Lung (tissue), 12 donors: Measurements from ENCODE around the gene RSRC1. TPM values are rescaled to one million over a fixed set of nuclear protein-coding genes. Genes with fewer than 3 reads are reported as not detected.
"Not testable (repeated sequence)": the region's sequence is repeated elsewhere in the genome, so short reads cannot be mapped to it uniquely, and the experiment has no call there.

Experiments used
- ATAC-seq: fragments of 200-7000 bp; cut with Tn5 transposase; one replicate; pipeline ENCODE4 v1.9.1; 2020; ENCODE audit warnings: moderate number of reproducible peaks; ENCODE audit not compliant: insufficient read depth, low FRiP score
- DNase-seq, 3 donors: peaks; one replicate each; pipeline ENCODE4 v3.0.0-alpha.2; 2013 to 2017
- H3K27ac ChIP-seq, 2 donors: one replicate each; pipeline ENCODE4 v1.5.1; 2013; ENCODE audit warnings: mild to moderate bottlenecking in 2 of 2, moderate library complexity in 2 of 2, control low read depth in 1 of 2, inconsistent platforms in 1 of 2, low read depth in 1 of 2, low read length in 1 of 2
- H3K27me3 ChIP-seq, 3 donors: one replicate each; pipeline ENCODE4 v1.5.1; 2013; ENCODE audit warnings: low read length in 2 of 3; ENCODE audit not compliant: control insufficient read depth in 3 of 3, insufficient read depth in 3 of 3
- H3K36me3 ChIP-seq, 4 donors: one replicate each; pipeline ENCODE4 v1.5.1; 2013; ENCODE audit warnings: low read length in 4 of 4, mild to moderate bottlenecking in 1 of 4, moderate library complexity in 1 of 4; ENCODE audit not compliant: control insufficient read depth in 4 of 4, insufficient read depth in 4 of 4
- H3K4me1 ChIP-seq, 5 donors: one replicate each; pipeline ENCODE4 v1.5.1; 2013; ENCODE audit warnings: low read length in 5 of 5, mild to moderate bottlenecking in 2 of 5, moderate library complexity in 1 of 5; ENCODE audit not compliant: control insufficient read depth in 5 of 5, insufficient read depth in 5 of 5
- H3K4me3 ChIP-seq: one replicate; pipeline ENCODE4 v1.5.1; 2013; ENCODE audit warnings: mild to moderate bottlenecking, control low read depth, moderate library complexity
- H3K9ac ChIP-seq, 2 donors: one replicate each; pipeline ENCODE4 v1.5.1; 2013; ENCODE audit warnings: low read length in 2 of 2, control low read depth in 1 of 2; ENCODE audit not compliant: insufficient read depth in 1 of 2
- H3K9me3 ChIP-seq, 4 donors: one replicate each; pipeline ENCODE4 v1.5.1; 2013; ENCODE audit warnings: low read length in 3 of 4, mild to moderate bottlenecking in 1 of 4, moderate library complexity in 1 of 4; ENCODE audit not compliant: control insufficient read depth in 4 of 4, insufficient read depth in 3 of 4
- WGBS, 2 donors: extraction: QIAGEN DNeasy Blood & Tissue Kit; methylation state at CpG; one replicate each; pipeline ENCODE4 v1.1.7; 2013; 5-methylcytosine and 5-hydroxymethylcytosine counted together
- polyA plus RNA-seq, 2 donors: library from polyadenylated mRNA; stranded (reverse); fragments of 200-250 nt; gene quantifications; one replicate each; pipeline ENCODE4 v1.2.1, GENCODE V29; 2013
- total RNA-seq, 2 donors: library from RNA; depleted of rRNA in 1 of 2; stranded (reverse); fragments of >200 nt in 1 of 2; gene quantifications; one replicate each; pipeline ENCODE4 v1.2.1, GENCODE V29; 2014 to 2021
- TF ChIP-seq, protein P1 (sequence below): IDR thresholded peaks from 2 replicates; pipeline ENCODE4 v1.5.1; 2012; ENCODE audit warnings: mild to moderate bottlenecking; ENCODE audit errors: control extremely low read depth, extremely low read depth
- donor health status: control.
- donor health status: control.
- donor health status: Bipolar disorder and iron deficiency.
- donor health status: healthy.
- donor health status: DM: yes; HTN: yes; CAD: no.

The RSRC1 gene
- total and polyA plus RNA-seq, 4 donors: 9.1 to 53.5 (median 17.0) TPM

DNA sequence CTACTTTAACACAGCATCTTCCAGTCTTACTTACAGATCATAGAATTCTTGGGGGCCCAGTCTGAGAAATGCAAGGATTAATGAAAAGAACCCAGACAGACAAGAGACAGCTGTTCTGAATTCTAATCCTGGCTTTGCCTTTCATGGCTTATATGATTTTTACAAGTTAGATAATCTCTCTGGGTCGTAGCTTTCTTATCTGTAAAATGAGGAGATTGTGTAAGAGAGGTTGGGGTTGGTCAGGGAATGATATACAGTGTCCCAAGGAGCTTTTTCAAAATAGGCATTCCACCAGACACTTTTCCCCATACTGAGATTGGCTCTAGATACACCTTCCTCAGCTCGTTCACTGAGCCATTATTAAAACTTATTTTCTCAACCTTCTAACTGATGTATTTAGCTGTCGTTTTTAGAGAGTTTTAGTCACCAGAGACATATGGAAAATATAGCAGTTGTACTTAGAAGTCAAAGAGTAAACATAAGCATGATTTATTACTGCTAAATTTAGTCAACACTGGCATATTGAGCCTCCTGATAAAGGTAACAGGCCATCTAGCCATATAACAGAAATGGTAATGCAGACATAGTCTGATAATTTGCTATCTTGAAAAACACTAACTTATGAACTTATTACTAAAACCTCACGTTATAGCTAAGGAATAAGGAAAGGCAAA lies 298.1 kb downstream of the RSRC1 start:
- Histone ChIP-seq H3K4me3 (no peak overlapping the region), H3K36me3 (no peaks in the 10 kb centered on the region), H3K9ac (no peak overlapping the region), H3K27me3 (no peaks in the 10 kb centered on the region), H3K9me3 (peaks cover 0 to 4% (median 0%) of the 10 kb centered on the region in 4 donors), H3K4me1 (no peaks in the 10 kb centered on the region), H3K27ac (no peak overlapping the region)
- no peak for ATAC-seq
- no peak for DNase-seq
- 70 to 74% methylated on average over 4 of the region's 4 CpGs for WGBS, 2 donors
- TF ChIP-seq, protein P1, sequence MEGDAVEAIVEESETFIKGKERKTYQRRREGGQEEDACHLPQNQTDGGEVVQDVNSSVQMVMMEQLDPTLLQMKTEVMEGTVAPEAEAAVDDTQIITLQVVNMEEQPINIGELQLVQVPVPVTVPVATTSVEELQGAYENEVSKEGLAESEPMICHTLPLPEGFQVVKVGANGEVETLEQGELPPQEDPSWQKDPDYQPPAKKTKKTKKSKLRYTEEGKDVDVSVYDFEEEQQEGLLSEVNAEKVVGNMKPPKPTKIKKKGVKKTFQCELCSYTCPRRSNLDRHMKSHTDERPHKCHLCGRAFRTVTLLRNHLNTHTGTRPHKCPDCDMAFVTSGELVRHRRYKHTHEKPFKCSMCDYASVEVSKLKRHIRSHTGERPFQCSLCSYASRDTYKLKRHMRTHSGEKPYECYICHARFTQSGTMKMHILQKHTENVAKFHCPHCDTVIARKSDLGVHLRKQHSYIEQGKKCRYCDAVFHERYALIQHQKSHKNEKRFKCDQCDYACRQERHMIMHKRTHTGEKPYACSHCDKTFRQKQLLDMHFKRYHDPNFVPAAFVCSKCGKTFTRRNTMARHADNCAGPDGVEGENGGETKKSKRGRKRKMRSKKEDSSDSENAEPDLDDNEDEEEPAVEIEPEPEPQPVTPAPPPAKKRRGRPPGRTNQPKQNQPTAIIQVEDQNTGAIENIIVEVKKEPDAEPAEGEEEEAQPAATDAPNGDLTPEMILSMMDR: no peak

DNA sequence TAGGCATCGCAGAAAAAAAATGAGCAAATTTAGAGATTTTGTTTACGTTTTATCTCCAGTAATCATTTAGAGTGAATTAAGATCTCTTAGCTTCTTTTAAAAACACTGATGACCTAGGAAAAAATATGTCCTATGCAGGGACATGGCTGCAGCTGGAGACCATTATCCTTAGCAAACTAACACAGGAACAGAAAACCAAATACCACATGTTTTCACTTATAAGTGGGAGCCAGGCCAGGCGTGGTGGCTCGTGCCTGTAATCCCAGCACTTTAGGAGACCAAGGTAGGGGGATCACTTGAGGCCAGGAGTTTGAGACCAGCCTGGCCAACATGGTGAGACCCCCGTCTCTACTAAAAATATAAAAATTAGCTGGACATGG lies 298.6 kb downstream of the RSRC1 start:
- not testable (repeated sequence) for H3K27ac ChIP-seq, H3K36me3 ChIP-seq, H3K9ac ChIP-seq, DNase-seq, H3K9me3 ChIP-seq, H3K4me1 ChIP-seq, H3K27me3 ChIP-seq, ATAC-seq, H3K4me3 ChIP-seq
- WGBS, 2 donors: 86 to 89% methylated on average over 5 of the region's 5 CpGs

DNA sequence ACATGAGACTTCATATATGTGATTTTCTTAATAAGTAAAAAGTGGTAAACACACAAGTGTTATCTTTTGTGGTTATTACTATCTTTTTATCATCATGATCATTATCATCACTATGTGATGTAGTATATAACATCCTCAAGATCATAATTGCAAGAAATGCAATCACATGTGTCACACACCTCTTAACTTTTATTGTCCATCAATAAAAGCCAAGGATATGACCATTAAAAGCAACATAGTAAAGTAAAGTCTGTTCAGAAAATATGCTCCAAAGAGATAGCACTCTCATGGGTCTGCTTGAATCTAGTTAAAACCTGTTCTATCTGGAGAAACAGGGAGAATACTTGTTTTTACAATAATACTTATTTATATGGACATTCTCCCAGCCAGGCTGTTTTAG lies 308.1 kb downstream of the RSRC1 start:
- Histone ChIP-seq H3K27me3 (no peaks in the 10 kb centered on the region), H3K9ac (no peak overlapping the region), H3K27ac (no peak overlapping the region), H3K9me3 (no peaks in the 10 kb centered on the region), H3K4me3 (no peak overlapping the region), H3K36me3 (no peaks in the 10 kb centered on the region), H3K4me1 (no peaks in the 10 kb centered on the region)
- ATAC-seq (no peak), DNase-seq (no peak)
- TF ChIP-seq, protein P1: no peak

DNA sequence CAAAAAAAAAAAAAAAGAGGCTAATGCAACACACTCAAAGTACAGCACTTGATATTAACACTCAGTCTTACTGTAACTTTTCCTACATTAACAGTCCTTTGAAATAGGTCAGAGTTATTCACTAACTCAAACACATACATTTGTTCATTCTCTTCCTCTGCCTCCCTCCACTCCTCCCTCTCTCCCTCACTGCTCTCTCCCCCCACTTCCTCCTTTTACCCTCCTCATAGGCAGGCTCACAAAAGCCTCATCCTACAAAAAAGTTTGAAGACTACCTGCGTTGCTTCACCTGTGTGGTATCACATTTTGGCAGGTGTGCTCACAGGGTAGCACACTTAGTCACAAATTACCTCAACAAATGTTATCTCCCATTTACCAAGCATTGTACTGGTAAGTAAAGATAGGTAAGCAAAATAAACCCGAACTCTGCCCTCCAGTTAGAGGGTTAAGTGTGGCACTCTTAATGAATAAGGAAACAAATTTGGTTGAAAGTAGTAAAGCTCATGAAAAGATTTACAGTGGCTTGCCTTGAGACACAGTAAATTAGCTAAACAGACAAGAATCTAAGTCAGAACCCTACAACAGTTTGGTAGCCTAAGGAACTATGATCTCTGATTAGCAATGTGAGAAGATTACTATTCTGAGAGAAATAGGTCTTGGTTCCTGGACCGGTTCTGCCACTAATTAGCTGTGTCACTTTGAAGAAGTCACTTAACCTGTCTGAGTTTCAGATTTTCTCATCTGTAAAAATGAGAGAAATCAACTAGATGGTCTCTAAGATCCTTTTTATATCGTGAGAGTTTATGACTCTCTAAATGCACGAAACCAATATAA lies 310.1 kb downstream of the RSRC1 start:
- no peak for ATAC-seq

More for the DNA sequence above, 310.1 kb downstream of the RSRC1 start:
- Histone ChIP-seq H3K36me3 (no peaks in the 10 kb centered on the region), H3K4me3 (no peak overlapping the region), H3K4me1 (no peaks in the 10 kb centered on the region), H3K27me3 (no peaks in the 10 kb centered on the region), H3K9ac (no peak overlapping the region), H3K27ac (no peak overlapping the region), H3K9me3 (no peaks in the 10 kb centered on the region)
- TF ChIP-seq, protein P1: no peak
- no peak for DNase-seq
- WGBS, 2 donors: 93 to 96% methylated on average over 5 of the region's 5 CpGs
